Colonic mucosa (tissue), 4 donors: ENCODE measurements around the gene PHF14. TPM values are rescaled to one million over a fixed set of nuclear protein-coding genes. Genes with fewer than 3 reads are reported as not detected.

Experiments used
- DNase-seq: peaks from one replicate; pipeline ENCODE4 v3.0.0-alpha.2; 2020
- H3K27ac ChIP-seq: fragments of 200-600 bp; one replicate; pipeline ENCODE4 v1.8.0; 2021
- H3K27me3 ChIP-seq: fragments of 200-600 bp; one replicate; pipeline ENCODE4 v1.8.0; 2021
- H3K36me3 ChIP-seq: fragments of 200-600 bp; one replicate; pipeline ENCODE4 v1.8.0; 2021
- H3K4me1 ChIP-seq: fragments of 200-600 bp; one replicate; pipeline ENCODE4 v1.8.0; 2021; ENCODE audit warnings: mild to moderate bottlenecking
- H3K4me3 ChIP-seq: fragments of 200-600 bp; one replicate; pipeline ENCODE4 v1.8.0; 2021
- H3K9ac ChIP-seq, 2 donors: one replicate each; pipeline ENCODE4 v1.7.0; 2013; ENCODE audit warnings: control low read depth in 2 of 2, low read depth in 2 of 2, low read length in 2 of 2
- H3K9me3 ChIP-seq: fragments of 200-600 bp; one replicate; pipeline ENCODE4 v1.8.0; 2021
- CTCF ChIP-seq: fragments of 200-600 bp; IDR thresholded peaks from one replicate; pipeline ENCODE4 v1.8.0; 2022; ENCODE audit warnings: antibody characterized with exemption, mild to moderate bottlenecking
- intact Hi-C: fragments of 100-400 bp; cut with DNase I; formaldehyde crosslinking; loops from one replicate; pipeline ENCODE4 v1.14.1; 2022
- total RNA-seq, 2 donors: library from RNA; stranded (reverse); fragmentation: NEBNext Ultra II Directional in 1 of 2; extraction: Animal tissue kit (Norgen Biotek cat#: 25700) in 1 of 2; gene quantifications; one replicate each; pipeline ENCODE4 v1.2.1, GENCODE V29; 2021
- donor health status: healthy.
- donor health status: DM: no; HTN: no; CAD: no.
- donor health status: DM: no; HTN: no; CAD: no.

PHF14 gene
- total RNA-seq, 2 donors from 2014 or later, result 25.8 to 28.5 TPM

- intact Hi-C loops, result no loop called here
- Histone ChIP-seq H3K4me1 (no peaks in the 10 kb centered on the region), H3K27ac (no peak overlapping the region), H3K9ac (no peak overlapping the region), H3K4me3 (no peak overlapping the region), H3K9me3 (no peaks in the 10 kb centered on the region), H3K36me3 (no peaks in the 10 kb centered on the region), H3K27me3 (no peaks in the 10 kb centered on the region)
- TF ChIP-seq CTCF, result no peak
- no peak for DNase-seq
Observed at GRCh38 chr7:11124856-11125559, 151.3 kb downstream of the PHF14 start.

GRCh38 chr7:11127114-11127785 is 153.6 kb downstream of the PHF14 start:
- Histone ChIP-seq H3K36me3 (no peaks in the 10 kb centered on the region), H3K27ac (no peak overlapping the region), H3K27me3 (no peaks in the 10 kb centered on the region), H3K4me1 (no peaks in the 10 kb centered on the region), H3K9me3 (no peaks in the 10 kb centered on the region), H3K4me3 (no peak overlapping the region), H3K9ac (no peak overlapping the region)
- no peak for TF ChIP-seq CTCF
- intact Hi-C loops, result no loop called here
- DNase-seq, result no peak

GRCh38 chr7:11127988-11128387 is 154.3 kb downstream of the PHF14 start:
- Histone ChIP-seq H3K36me3 (no peaks in the 10 kb centered on the region), H3K27ac (no peak overlapping the region), H3K9me3 (no peaks in the 10 kb centered on the region), H3K9ac (no peak overlapping the region), H3K4me1 (no peaks in the 10 kb centered on the region), H3K27me3 (no peaks in the 10 kb centered on the region), H3K4me3 (no peak overlapping the region)
- no peak for TF ChIP-seq CTCF
- intact Hi-C loops, result no loop called here
- DNase-seq, result no peak

- Histone ChIP-seq H3K36me3 (no peaks in the 10 kb centered on the region), H3K27me3 (no peaks in the 10 kb centered on the region), H3K27ac (no peak overlapping the region), H3K4me1 (peaks cover 3% of the 10 kb centered on the region), H3K9ac (no peak overlapping the region), H3K4me3 (no peak overlapping the region), H3K9me3 (no peaks in the 10 kb centered on the region)
- intact Hi-C loops, result no loop called here
- no peak for TF ChIP-seq CTCF
- DNase-seq, result no peak
Observed at GRCh38 chr7:11128498-11128897, 154.8 kb downstream of the PHF14 start.

GRCh38 chr7:11130012-11130411 is 156.3 kb downstream of the PHF14 start:
- Histone ChIP-seq H3K4me1 (peaks cover 7% of the 10 kb centered on the region), H3K27me3 (no peaks in the 10 kb centered on the region), H3K27ac (no peak overlapping the region), H3K4me3 (no peak overlapping the region), H3K9me3 (no peaks in the 10 kb centered on the region), H3K9ac (no peak overlapping the region), H3K36me3 (no peaks in the 10 kb centered on the region)
- no peak for TF ChIP-seq CTCF
- DNase-seq, result no peak
- intact Hi-C loops, result no loop called here
